ENCODE measurements around the gene SUGCT.

Gene SUGCT

GRCh38 chr7:40541336-40541735, 406.5 kb downstream of the SUGCT start:
- DNase-seq: no peak

GRCh38 chr7:40542982-40543741, 408.4 kb downstream of the SUGCT start:
- DNase-seq: no peak

- DNase-seq: no peak
Observed at GRCh38 chr7:40544221-40544723, 409.5 kb downstream of the SUGCT start.

GRCh38 chr7:40544871-40545303, 410.1 kb downstream of the SUGCT start:
- no peak for DNase-seq

- DNase-seq: no peak
Observed at GRCh38 chr7:40545739-40546138, 410.9 kb downstream of the SUGCT start.

GRCh38 chr7:40546616-40547501, 412.1 kb downstream of the SUGCT start:
- DNase-seq: no peak

- DNase-seq: no peak
Observed at GRCh38 chr7:40549372-40550039, 414.7 kb downstream of the SUGCT start.

GRCh38 chr7:40551685-40552576, 417.1 kb downstream of the SUGCT start:
- peak; percentile 58 for DNase-seq

- DNase-seq: no peak
Observed at GRCh38 chr7:40560672-40561071, 425.9 kb downstream of the SUGCT start.

- no peak for DNase-seq
Observed at GRCh38 chr7:40566879-40567278, 432.1 kb downstream of the SUGCT start.

GRCh38 chr7:40569326-40569725, 434.5 kb downstream of the SUGCT start:
- DNase-seq: no peak

- DNase-seq: no peak
Observed at GRCh38 chr7:40570223-40570622, 435.4 kb downstream of the SUGCT start.

GRCh38 chr7:40571796-40572195, 437.0 kb downstream of the SUGCT start:
- peak; percentile 95 for DNase-seq

GRCh38 chr7:40572810-40573465, 438.1 kb downstream of the SUGCT start:
- DNase-seq: no peak

- peak; percentile 78 for DNase-seq
Observed at GRCh38 chr7:40579401-40579800, 444.6 kb downstream of the SUGCT start.

- DNase-seq: no peak
Observed at GRCh38 chr7:40580776-40581175, 446.0 kb downstream of the SUGCT start.

GRCh38 chr7:40582539-40582938, 447.7 kb downstream of the SUGCT start:
- DNase-seq: no peak

- no peak for DNase-seq
Observed at GRCh38 chr7:40583667-40584444, 449.1 kb downstream of the SUGCT start.

GRCh38 chr7:40584667-40585433, 450.0 kb downstream of the SUGCT start:
- no peak for DNase-seq

GRCh38 chr7:40586197-40586596, 451.4 kb downstream of the SUGCT start:
- peak; percentile 57 for DNase-seq

All from islet precursor cell (in vitro differentiated cells).